Activated CD4-positive, alpha-beta memory T cell treated with anti-CD3 and anti-CD28 coated beads, Interleukin-2, amount 10 ng/mL, durations not matched to agents 7 days and 5 days (primary cell): Measurements from ENCODE around the gene NME8. TPM values are rescaled to one million over a fixed set of nuclear protein-coding genes. Genes with fewer than 3 reads are reported as not detected.

Experiments used
- total RNA-seq, 2 experiments: library from RNA; stranded (reverse); gene quantifications; one replicate each; pipeline ENCODE4 v1.2.3, GENCODE V29; 2021

NME8 gene
- total RNA-seq, 2 experiments from 2014 or later = not detected

Other genes starting within 250 kb of the NME8 start
- not detected for gene GPR141, start 164.8 kb upstream of the NME8 start, total RNA-seq
- not detected for gene SFRP4, start 68.2 kb downstream of the NME8 start, total RNA-seq
- under 1 TPM; 0.18 to 0.35 TPM for gene EPDR1, start 72.0 kb downstream of the NME8 start, total RNA-seq